Measurements from ENCODE around the gene WDR82.

WDR82 gene

GRCh38 chr3:52278510-52279069 lies at the start of gene WDR82:
Gene WDR82 (minus strand): TSS chr3:52278649. CDS start chr3:52278361, 288 bp downstream.
- DNase-seq (ENCODE audit: low spot score) = peak; percentile 76

GRCh38 chr3:52327486-52328290 lies 49.2 kb upstream of the WDR82 start:
- no peak for DNase-seq (ENCODE audit: low spot score)

GRCh38 chr3:52326976-52327375 lies 48.5 kb upstream of the WDR82 start:
- no peak for DNase-seq (ENCODE audit: low spot score)

- no peak for DNase-seq (ENCODE audit: low spot score)
These were observed 47.2 kb upstream of the WDR82 start for GRCh38 chr3:52325686-52326085.

GRCh38 chr3:52324676-52325075 lies 46.2 kb upstream of the WDR82 start:
- DNase-seq (ENCODE audit: low spot score) = no peak

- peak; percentile 82 for DNase-seq (ENCODE audit: low spot score)
These were observed 45.3 kb upstream of the WDR82 start for GRCh38 chr3:52323526-52324295.

GRCh38 chr3:52322466-52322865 lies 44.0 kb upstream of the WDR82 start:
- DNase-seq (ENCODE audit: low spot score) = no peak

GRCh38 chr3:52321481-52321880 lies 43.0 kb upstream of the WDR82 start:
- no peak for DNase-seq (ENCODE audit: low spot score)

- DNase-seq (ENCODE audit: low spot score) = no peak
These were observed 41.6 kb upstream of the WDR82 start for GRCh38 chr3:52319921-52320595.

GRCh38 chr3:52318186-52318816 lies 39.9 kb upstream of the WDR82 start:
- no peak for DNase-seq (ENCODE audit: low spot score)

- DNase-seq (ENCODE audit: low spot score) = no peak
These were observed 39.0 kb upstream of the WDR82 start for GRCh38 chr3:52317208-52318000.

- no peak for DNase-seq (ENCODE audit: low spot score)
These were observed 37.7 kb upstream of the WDR82 start, which contains the start of gene DNAH1 for GRCh38 chr3:52315977-52316764. Gene DNAH1 (plus strand): TSS chr3:52316319. CDS start chr3:52322443, 6,124 bp downstream.

- DNase-seq (ENCODE audit: low spot score) = no peak
These were observed 36.6 kb upstream of the WDR82 start for GRCh38 chr3:52315006-52315405.

GRCh38 chr3:52314489-52314888 lies 36.0 kb upstream of the WDR82 start:
- no peak for DNase-seq (ENCODE audit: low spot score)

- no peak for DNase-seq (ENCODE audit: low spot score)
These were observed 35.3 kb upstream of the WDR82 start for GRCh38 chr3:52313774-52314188.

GRCh38 chr3:52313188-52313773 lies 34.8 kb upstream of the WDR82 start:
- no peak for DNase-seq (ENCODE audit: low spot score)

GRCh38 chr3:52311576-52312119 lies 33.2 kb upstream of the WDR82 start:
- DNase-seq (ENCODE audit: low spot score) = no peak

- DNase-seq (ENCODE audit: low spot score) = no peak
These were observed 32.6 kb upstream of the WDR82 start for GRCh38 chr3:52310861-52311575.

GRCh38 chr3:52308308-52308707 lies 29.9 kb upstream of the WDR82 start:
- DNase-seq (ENCODE audit: low spot score) = no peak

Measured in HuH-7.5 (cell line).